GM18505 (cell line): Measurements from ENCODE around the gene ARPC4.

Experiments used
- ATAC-seq: cut with Tn5 transposase; IDR thresholded peaks from one replicate; pipeline ENCODE4 v1.9.1; 2021; ENCODE audit not compliant: unreplicated experiment
- POLR2A ChIP-seq: IDR thresholded peaks from 4 replicates; pipeline ENCODE4 v1.6.1; 2011; ENCODE audit warnings: borderline replicate concordance; ENCODE audit not compliant: insufficient read depth, insufficient read length; ENCODE audit errors: extremely low read depth

ARPC4 gene

GRCh38 chr3:9806688-9807589 lies 14.1 kb downstream of the ARPC4 start:
- TF ChIP-seq POLR2A, result no peak
- ATAC-seq, result no peak

GRCh38 chr3:9807981-9808344 lies 15.1 kb downstream of the ARPC4 start:
- no peak for TF ChIP-seq POLR2A

GRCh38 chr3:9808345-9809037 lies 15.6 kb downstream of the ARPC4 start:
- peak; percentile 46 for ATAC-seq
- TF ChIP-seq POLR2A, result peak; percentile 48

More at GRCh38 chr3:9807981-9808344, 15.1 kb downstream of the ARPC4 start:
- no peak for ATAC-seq

- no peak for TF ChIP-seq POLR2A
- ATAC-seq, result no peak
These were observed 16.3 kb downstream of the ARPC4 start for GRCh38 chr3:9809239-9809614.

GRCh38 chr3:9809615-9810432 lies 16.9 kb downstream of the ARPC4 start, which contains the start of gene TTLL3:
Gene TTLL3 (plus strand): TSS chr3:9810262. CDS start chr3:9810662, 400 bp downstream.
- no peak for ATAC-seq
- TF ChIP-seq POLR2A, result peak; percentile 58

- no peak for TF ChIP-seq POLR2A
- no peak for ATAC-seq
These were observed 17.5 kb downstream of the ARPC4 start for GRCh38 chr3:9810433-9810770.

- no peak for TF ChIP-seq POLR2A
- ATAC-seq, result no peak
These were observed 18.0 kb downstream of the ARPC4 start for GRCh38 chr3:9810846-9811245.

- ATAC-seq, result no peak
- TF ChIP-seq POLR2A, result no peak
These were observed 20.1 kb downstream of the ARPC4 start for GRCh38 chr3:9812870-9813483.

- no peak for ATAC-seq
- no peak for TF ChIP-seq POLR2A
These were observed 23.1 kb downstream of the ARPC4 start for GRCh38 chr3:9815986-9816385.

GRCh38 chr3:9817436-9817835 lies 24.6 kb downstream of the ARPC4 start:
- TF ChIP-seq POLR2A, result no peak
- no peak for ATAC-seq

- no peak for TF ChIP-seq POLR2A
- no peak for ATAC-seq
These were observed 25.9 kb downstream of the ARPC4 start for GRCh38 chr3:9818666-9819335.

GRCh38 chr3:9820543-9820942 lies 27.7 kb downstream of the ARPC4 start:
- no peak for TF ChIP-seq POLR2A
- no peak for ATAC-seq

GRCh38 chr3:9820946-9821345 lies 28.1 kb downstream of the ARPC4 start:
- ATAC-seq, result no peak
- no peak for TF ChIP-seq POLR2A

GRCh38 chr3:9825451-9826040 lies 32.7 kb downstream of the ARPC4 start:
- TF ChIP-seq POLR2A, result no peak
- no peak for ATAC-seq
